Vagina (tissue), 2 donors: ENCODE measurements around the gene FCN3. TPM values are rescaled to one million over a fixed set of nuclear protein-coding genes. Genes with fewer than 3 reads are reported as not detected.
"Not testable (repeated sequence)": the region's sequence is repeated elsewhere in the genome, so short reads cannot be mapped to it uniquely, and the experiment has no call there.

Experiments
- DNase-seq, 2 donors: peaks; one replicate each; pipeline ENCODE4 v3.0.0-alpha.2; 2017; ENCODE audit errors: extremely low spot score in 2 of 2
- H3K27ac ChIP-seq: fragments of 200-600 bp; sonication (generic); one replicate; pipeline ENCODE4 v1.5.1; 2019
- H3K27me3 ChIP-seq: fragments of 200-600 bp; sonication (generic); one replicate; pipeline ENCODE4 v1.5.1; 2019
- H3K36me3 ChIP-seq, 2 donors: fragments of 200-600 bp; sonication (generic); one replicate each; pipeline ENCODE4 v1.5.1; 2017 to 2019
- H3K4me1 ChIP-seq: fragments of 200-600 bp; sonication (generic); one replicate; pipeline ENCODE4 v1.5.1; 2019
- H3K4me3 ChIP-seq, 2 donors: fragments of 200-600 bp; sonication (generic); 1 replicate in 1 of 2; 2 replicates in 1 of 2; pipeline ENCODE4 v1.5.1; 2016 to 2019
- H3K9me3 ChIP-seq: fragments of 200-600 bp; sonication (generic); one replicate; pipeline ENCODE4 v1.5.1; 2019
- POLR2A ChIP-seq, 2 donors: fragments of 450-650 bp; IDR thresholded peaks; one replicate each; pipeline ENCODE4 v1.6.1; 2017; ENCODE audit warnings: antibody characterized with exemption in 2 of 2, mild to moderate bottlenecking in 2 of 2, moderate library complexity in 2 of 2
- POLR2AphosphoS5 ChIP-seq, 2 donors: sonication (generic); formaldehyde crosslinking; IDR thresholded peaks; one replicate each; pipeline ENCODE4 v1.9.0; 2017; ENCODE audit warnings: antibody characterized with exemption in 2 of 2, mild to moderate bottlenecking in 2 of 2, low read depth in 1 of 2; ENCODE audit not compliant: insufficient read depth in 1 of 2
- intact Hi-C: fragments of 100-400 bp; cut with DNase I; formaldehyde crosslinking; loops from one replicate; pipeline ENCODE4 v1.15.1; 2023
- total RNA-seq: library from RNA; depleted of rRNA; stranded (reverse); fragments of >200 nt; gene quantifications from one replicate; pipeline ENCODE4 v1.2.3, GENCODE V29; 2016
- TF ChIP-seq, protein P1 (sequence below), 3 experiments: fragments of 450-650 bp in 2 of 3; fragments of 200-600 bp in 1 of 3; sonication (generic) in 1 of 3; IDR thresholded peaks; one replicate each; pipeline ENCODE4 v1.5.1; 2017 to 2019; ENCODE audit warnings: antibody characterized with exemption in 3 of 3, mild to moderate bottlenecking in 2 of 3, moderate library complexity in 2 of 3

The FCN3 gene
- total RNA-seq, 1 donor from 2014 or later, result 1.7 TPM

DNA sequence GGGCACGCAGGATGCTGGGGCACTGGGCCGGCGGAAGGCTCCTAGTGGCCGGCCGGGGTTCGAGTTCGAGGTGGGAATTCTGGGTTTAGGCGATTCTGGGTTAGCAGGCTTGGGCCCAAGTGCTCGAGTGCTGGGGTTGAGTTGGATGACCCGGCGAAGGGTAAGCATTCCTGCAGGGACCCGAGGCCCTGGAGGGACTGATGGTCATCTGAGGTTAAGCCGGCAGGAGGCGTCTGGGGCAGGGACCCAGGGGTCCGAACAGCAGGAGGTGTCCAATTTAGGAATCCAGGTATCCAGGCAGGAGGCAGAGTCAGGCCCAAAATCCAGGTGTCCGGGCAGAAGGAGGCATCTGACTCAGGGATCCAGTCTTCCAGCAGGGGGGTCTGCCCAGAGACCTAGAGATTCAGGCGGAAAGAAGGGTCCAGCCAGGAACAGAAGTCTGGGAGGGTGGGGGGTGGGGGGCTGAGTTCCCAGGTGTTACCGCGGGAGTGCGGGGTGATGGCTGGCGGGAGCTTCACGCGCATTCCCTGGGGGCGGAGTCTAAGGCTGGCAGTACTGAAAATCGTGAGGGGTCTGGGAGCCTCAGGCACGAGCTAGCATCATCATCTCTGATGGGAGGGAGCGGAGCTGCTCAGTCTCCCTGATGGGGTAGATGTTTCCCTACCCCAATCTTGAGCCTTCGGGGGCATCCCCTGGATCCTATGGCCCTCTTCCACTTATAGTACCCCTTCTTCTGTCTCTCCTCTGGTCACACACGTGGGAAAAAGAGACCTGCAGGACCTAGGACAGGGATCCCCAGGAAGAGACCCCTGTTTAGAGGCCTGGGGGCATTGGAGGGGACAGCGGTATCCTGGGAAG lies 18.4 kb upstream of the FCN3 start:
- TF ChIP-seq POLR2A (IDR thresholded peaks at IDR 0.05) (no peak), POLR2AphosphoS5 (IDR thresholded peaks at IDR 0.05; ENCODE audit: insufficient read depth in 1 of 2, low read depth in 1 of 2) (no peak)
- TF ChIP-seq, protein P1, sequence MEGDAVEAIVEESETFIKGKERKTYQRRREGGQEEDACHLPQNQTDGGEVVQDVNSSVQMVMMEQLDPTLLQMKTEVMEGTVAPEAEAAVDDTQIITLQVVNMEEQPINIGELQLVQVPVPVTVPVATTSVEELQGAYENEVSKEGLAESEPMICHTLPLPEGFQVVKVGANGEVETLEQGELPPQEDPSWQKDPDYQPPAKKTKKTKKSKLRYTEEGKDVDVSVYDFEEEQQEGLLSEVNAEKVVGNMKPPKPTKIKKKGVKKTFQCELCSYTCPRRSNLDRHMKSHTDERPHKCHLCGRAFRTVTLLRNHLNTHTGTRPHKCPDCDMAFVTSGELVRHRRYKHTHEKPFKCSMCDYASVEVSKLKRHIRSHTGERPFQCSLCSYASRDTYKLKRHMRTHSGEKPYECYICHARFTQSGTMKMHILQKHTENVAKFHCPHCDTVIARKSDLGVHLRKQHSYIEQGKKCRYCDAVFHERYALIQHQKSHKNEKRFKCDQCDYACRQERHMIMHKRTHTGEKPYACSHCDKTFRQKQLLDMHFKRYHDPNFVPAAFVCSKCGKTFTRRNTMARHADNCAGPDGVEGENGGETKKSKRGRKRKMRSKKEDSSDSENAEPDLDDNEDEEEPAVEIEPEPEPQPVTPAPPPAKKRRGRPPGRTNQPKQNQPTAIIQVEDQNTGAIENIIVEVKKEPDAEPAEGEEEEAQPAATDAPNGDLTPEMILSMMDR (IDR thresholded peaks at IDR 0.05), result no peak
- Histone ChIP-seq H3K27ac (peak overlapping the region; percentile 78), H3K4me1 (peaks cover 19% of the 10 kb centered on the region)

DNA sequence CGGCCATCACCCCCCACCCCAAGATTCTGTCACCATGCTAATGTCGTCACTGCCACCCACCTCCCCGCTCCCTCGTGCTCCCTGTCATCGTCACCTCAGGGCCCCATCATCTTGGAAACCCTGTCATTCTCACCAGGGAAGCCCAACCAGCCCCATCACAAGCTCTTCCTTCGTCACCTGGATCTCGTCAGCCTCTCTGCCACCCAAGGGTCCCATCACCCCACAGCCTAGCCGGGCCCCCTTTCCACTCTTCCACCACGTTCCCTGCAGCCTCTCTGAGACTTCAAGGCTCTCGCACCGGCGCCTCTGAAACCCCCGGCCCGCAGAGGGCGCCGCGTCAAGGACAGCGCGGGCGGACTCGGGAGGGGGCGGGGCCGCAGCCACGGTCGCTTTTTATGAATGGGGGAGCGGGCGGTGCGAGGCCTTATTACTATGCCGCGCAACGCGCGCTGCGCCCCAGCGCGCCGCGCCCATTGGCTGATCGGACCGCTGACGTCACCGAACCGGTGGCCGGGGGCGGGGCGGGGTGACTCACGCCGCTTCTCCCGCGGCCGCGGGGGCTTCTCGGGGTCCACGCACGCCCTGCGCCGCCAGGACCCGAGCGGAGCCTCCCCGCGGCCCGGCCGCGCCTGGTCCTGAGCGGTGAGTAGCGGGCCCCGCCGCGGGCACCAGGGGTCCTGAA lies 17.6 kb upstream of the FCN3 start, which contains the start of gene GPR3:
TSS of gene GPR3 (plus strand) at position 527 of the 682 bp plus-strand sequence. CDS start 1,177 bp downstream, outside the sequence.
- peaks cover 19% of the 10 kb centered on the region for H3K4me1 ChIP-seq
- H3K27ac ChIP-seq, result peak within 1 kb of the TSS; percentile 78
- DNase-seq, result no peak
- TF ChIP-seq POLR2AphosphoS5 (IDR thresholded peaks at IDR 0.05; ENCODE audit: insufficient read depth in 1 of 2, low read depth in 1 of 2), result peak; percentile 70 to 73
- TF ChIP-seq POLR2A (IDR thresholded peaks at IDR 0.05), result no peak
- TF ChIP-seq, protein P1 (IDR thresholded peaks at IDR 0.05), result peak; percentile 43 to 65 (median 51)
- H3K9me3 ChIP-seq, result no peaks in the 10 kb centered on the region
- H3K27me3 ChIP-seq, result no peaks in the 10 kb centered on the region
- intact Hi-C loops, result loop anchor here (10.0 kb wide), 1 partner anchor 273 kb away; no protein-coding TSS in a partner anchor
- no peaks in the 10 kb centered on the region for H3K36me3 ChIP-seq
- H3K4me3 ChIP-seq, result peak within 1 kb of the TSS; percentile 46 to 59

More for the DNA sequence above, 18.4 kb upstream of the FCN3 start:
- Histone ChIP-seq H3K36me3 (no peaks in the 10 kb centered on the region), H3K9me3 (no peaks in the 10 kb centered on the region), H3K27me3 (no peaks in the 10 kb centered on the region), H3K4me3 (peak overlapping the region; percentile 46 to 59)
- no peak for DNase-seq
- intact Hi-C loops, result loop anchor here (10.0 kb wide), 1 partner anchor 272 kb away; no protein-coding TSS in a partner anchor

DNA sequence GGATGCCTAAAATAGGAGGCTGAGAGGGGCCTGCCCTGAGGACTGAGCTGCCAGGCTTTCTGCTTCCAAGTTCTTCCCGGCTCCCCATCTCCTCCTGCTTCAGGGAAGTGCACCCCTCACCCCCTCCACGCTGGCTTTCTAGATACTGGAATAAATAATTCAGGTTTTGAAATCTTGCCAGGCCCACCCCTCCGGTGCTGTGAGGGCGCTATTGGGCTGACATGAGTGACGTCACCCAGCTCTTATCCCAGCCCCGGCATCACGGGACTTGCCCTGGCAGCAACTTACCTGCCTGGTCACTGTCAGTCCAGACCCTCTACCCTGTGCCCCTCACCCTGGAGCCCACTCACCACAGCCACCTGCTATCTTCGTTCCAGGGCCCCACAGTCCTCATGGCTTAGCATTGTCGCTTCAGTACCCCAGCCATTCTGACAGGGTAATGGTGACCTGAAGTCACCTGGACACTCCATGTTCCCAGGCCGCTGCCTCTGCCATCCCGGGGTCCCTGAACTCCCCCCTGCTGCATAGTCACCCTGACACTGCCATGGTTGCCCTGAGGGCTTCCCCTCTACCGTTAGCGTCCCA lies 17.0 kb upstream of the FCN3 start:
- H3K27me3 ChIP-seq, result no peaks in the 10 kb centered on the region
- H3K4me3 ChIP-seq, result peak overlapping the region; percentile 46 to 59
- peak overlapping the region; percentile 78 for H3K27ac ChIP-seq
- H3K9me3 ChIP-seq, result no peaks in the 10 kb centered on the region
- peaks cover 19% of the 10 kb centered on the region for H3K4me1 ChIP-seq
- no peak for TF ChIP-seq POLR2A (IDR thresholded peaks at IDR 0.05)
- peak in 1 of 2 donors; percentile 10 for TF ChIP-seq POLR2AphosphoS5 (IDR thresholded peaks at IDR 0.05; ENCODE audit: insufficient read depth in 1 of 2, low read depth in 1 of 2)
- H3K36me3 ChIP-seq, result no peaks in the 10 kb centered on the region
- no peak for DNase-seq
- intact Hi-C loops, result loop anchor here (10.0 kb wide), 1 partner anchor 273 kb away; no protein-coding TSS in a partner anchor

DNA sequence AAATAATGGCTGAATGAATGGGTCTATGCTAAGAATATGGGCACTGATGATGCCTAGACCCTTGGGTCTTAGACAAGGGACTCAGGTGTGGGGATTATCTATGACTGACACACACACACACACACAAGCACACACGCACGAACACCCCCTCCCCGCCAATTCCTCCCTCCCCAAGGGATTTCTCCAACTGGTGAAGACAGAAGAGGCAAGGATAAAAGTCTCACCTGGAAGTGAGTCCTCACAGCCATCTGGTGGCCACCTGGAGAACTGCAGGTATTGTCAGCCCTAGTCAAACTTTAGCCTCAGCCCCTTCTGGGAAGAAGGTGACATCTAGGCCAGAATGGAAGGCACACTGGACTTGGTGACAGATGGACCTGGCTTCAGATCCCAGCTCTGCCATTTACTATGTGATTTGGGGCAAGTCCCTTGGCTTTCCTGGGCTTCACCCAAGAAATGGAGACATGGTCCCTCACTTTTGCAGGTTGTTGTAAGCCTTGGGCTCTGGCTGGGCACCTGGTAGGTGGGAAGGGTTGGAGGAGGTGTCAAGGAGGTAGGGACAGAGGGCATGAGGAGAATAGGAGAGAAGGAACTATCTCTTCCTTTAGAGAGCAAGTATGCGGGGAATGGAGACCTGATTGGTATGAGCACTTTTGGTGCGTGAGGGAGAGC lies 13.8 kb upstream of the FCN3 start:
- no peaks in the 10 kb centered on the region for H3K27me3 ChIP-seq
- H3K9me3 ChIP-seq, result no peaks in the 10 kb centered on the region
- no peak for TF ChIP-seq POLR2A (IDR thresholded peaks at IDR 0.05)
- TF ChIP-seq POLR2AphosphoS5 (IDR thresholded peaks at IDR 0.05; ENCODE audit: insufficient read depth in 1 of 2, low read depth in 1 of 2), result peak in 1 of 2 donors; percentile 24
- TF ChIP-seq, protein P1 (IDR thresholded peaks at IDR 0.05), result peak; percentile 70 to 87 (median 86)
- intact Hi-C loops, result no loop called here
- no peak overlapping the region for H3K4me3 ChIP-seq
- H3K36me3 ChIP-seq, result no peaks in the 10 kb centered on the region
- H3K4me1 ChIP-seq, result peaks cover 15% of the 10 kb centered on the region
- H3K27ac ChIP-seq, result no peak overlapping the region
- no peak for DNase-seq

DNA sequence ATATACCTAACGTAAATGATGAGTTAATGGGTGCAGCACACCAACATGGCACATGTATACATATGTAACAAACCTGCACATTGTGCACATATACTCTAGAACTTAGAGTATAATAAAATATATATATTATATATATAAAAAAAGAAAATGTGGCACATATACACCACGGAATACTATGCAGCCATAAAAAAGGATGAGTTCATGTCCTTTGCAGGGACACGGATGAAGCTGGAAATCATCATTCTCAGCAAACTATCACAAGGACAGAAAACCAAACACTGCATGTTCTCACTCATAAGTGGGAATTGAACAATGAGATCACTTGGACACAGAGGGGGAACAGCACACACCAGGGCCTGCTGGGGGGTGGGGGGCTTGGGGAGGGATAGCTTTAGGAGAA lies 10.2 kb upstream of the FCN3 start:
- H3K36me3 ChIP-seq, intact Hi-C loops, H3K4me3 ChIP-seq, H3K27ac ChIP-seq, DNase-seq, H3K9me3 ChIP-seq, H3K27me3 ChIP-seq: not testable (repeated sequence)
- H3K4me1 ChIP-seq, result peaks cover 37% of the 10 kb centered on the region
